IPS DF 4.7 (cell line): Measurements from ENCODE around the gene SMPD3.
A peak's percentile ranks its signal among the peaks of the same experiment; 100 is the strongest.
"Not testable (repeated sequence)": the region's sequence is repeated elsewhere in the genome, so short reads cannot be mapped to it uniquely, and the experiment has no call there.

Experiments used
- DNase-seq: peaks from one replicate; pipeline ENCODE4 v3.0.0-alpha.2; 2013; ENCODE audit warnings: low spot score; ENCODE audit errors: extremely low read depth

Gene SMPD3

DNA sequence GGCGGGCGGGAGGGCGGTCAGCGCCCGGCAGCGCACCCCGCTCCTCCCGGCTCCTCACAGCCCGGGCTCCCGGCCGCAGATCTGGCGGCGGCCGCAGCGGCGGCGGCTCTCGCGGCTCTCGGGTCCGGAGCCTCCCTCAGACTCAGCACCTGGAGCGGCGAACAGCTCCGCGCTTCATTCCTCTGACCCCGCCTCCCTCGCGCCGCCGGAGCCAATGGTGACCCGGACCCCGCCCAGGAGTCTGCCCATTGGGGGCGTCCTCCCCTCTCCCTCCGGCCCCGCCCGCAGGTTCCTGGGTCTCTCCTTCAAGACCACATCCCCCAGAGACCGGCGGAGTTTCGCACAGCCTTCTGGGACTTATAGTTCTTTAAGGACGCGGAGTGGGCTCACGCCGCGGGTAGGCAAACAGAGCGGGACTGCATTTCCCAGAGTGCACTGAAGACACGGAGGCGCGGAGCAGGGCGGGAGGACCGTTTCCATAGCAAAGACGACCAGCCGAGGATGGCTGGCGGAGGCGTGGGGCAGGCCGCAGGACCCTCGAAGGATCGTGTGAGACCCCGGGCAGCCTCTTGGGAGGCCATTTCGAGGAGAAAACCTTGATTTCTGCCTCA is at the start of gene SMPD3:
SMPD3 (minus strand) TSS at position 149 of the 611 bp plus-strand sequence. CDS start 76,327 bp downstream, outside the sequence.
- DNase-seq: peak; percentile 92

DNA sequence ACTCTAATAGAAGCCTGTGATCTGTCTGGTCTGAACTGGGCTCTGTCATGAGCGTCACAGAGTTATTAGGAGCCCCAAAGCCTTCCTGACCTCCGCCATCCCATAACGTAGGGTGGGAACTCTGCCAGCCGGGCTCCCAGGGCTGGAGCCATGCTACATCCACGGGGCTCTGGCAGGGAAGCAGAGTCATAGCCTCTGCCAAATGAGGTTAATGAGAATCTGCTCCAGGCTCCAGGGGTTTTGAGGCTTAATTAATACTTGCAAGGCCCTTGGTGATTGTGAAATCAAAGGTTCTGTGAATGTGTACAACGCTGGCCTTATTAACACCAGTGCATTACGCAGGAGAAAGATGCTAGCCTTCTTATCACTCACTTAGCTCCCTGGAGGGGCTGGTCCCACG is 48.4 kb upstream of the SMPD3 start:
- DNase-seq: no peak

DNA sequence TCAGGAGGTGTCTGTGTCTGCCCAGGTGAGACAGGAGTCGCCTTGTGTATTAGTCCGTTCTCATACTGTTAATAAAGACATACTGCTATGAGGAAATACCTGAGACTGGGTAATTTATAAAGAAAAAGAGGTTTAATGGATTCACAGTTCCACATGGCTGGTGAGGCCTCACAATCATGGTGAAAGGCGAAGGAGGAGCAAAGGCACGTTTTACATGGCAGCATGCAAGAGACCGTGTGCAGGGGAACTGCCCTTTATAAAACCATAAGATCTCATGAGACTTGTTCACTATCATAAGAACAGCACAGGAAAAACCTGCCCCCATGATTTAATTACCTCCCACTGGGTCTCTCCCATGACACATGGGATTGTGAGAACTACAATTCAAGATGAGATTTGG is 46.0 kb upstream of the SMPD3 start:
- DNase-seq: not testable (repeated sequence)

DNA sequence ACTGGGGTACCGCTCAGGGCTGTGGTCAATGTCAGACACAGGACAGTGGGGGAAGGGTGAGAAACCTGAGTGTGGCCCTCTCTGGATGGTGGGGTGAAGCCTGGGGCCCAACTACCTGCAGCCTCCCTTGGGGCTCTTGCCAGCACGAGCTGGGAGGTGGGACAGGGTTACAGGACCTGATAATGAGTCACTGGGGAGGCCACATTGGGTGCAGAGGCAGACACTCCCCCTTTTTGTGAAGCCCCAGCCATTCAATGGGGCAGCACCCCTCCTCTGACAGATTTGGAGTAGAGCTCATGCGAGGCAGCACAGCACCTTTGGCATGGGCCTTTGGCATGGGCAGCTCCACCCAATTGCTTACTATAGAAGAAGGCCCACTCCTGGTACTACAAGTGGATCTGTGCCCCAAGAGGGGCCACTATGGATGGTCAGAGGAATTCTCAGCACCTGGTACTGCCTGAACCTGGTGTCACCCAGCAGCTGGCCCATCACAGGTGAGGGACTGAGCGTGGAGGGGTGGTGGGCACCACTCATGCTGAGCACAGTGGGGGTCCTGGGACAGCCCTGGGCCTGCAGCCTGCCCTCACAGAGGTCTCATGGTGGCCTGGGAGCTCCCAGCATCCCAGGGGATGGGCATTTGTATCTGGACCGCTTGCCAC is 45.2 kb upstream of the SMPD3 start:
- no peak for DNase-seq

DNA sequence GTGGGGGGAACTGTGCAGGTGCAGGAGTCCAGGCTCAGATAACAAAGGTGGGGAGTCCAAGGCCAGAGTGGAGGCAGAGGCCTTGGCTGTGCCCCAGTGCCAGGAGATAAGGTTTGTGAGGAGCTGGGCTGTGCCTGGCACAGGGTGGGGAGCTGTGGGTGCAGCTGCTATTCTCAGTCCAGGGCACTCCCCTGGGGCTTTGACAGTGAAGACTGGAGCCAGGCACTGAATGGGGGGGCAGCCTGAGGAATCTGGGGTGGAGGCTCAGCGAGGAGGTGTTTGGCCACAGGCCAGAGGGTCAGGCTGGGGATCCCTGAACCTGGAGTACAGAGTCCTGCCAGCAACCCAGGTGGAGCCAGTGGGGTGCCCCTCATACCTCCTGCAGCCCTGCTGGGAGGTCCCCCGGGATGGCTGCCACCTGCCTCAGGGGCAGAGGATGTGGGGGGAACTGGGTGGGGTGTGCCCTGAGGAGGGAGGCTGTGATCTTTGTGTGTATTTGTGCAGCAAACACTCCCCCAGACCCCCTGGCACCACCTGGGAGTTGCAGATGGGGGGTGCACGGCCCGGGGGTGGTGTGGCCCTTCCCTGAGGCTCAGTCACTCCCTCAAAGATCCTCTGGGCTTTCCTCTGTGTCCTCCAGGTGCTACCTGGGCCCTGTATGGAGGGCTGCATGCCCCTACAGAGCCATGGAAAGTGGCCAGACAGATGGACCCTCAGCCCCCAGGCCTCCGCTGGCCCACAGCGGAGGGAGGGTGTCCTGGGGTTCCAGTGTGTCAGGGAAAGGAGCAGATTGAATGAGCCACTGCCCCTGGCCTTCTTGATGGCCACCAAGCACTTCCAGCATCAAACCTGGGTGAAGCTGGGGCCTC is 44.5 kb upstream of the SMPD3 start:
- no peak for DNase-seq

DNA sequence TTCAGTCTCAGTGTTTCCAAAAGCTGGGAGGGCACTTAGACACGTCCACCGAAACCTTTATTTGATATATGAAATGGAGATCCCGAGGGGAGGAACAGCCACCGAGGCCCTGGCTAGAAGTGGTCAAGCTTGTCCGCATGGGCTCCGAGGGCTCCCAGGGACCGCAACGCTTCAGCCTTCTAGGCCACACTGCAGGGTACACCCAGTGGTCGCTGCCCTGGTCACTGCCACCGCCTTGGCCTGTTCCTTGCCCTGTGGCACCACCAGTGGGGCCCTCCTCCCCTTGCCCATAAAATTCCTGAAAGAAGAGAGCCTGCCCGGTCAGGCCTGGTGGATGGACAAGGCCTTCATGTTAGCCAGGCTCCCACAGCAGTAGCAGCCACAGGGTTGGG is 43.8 kb upstream of the SMPD3 start:
- no peak for DNase-seq

DNA sequence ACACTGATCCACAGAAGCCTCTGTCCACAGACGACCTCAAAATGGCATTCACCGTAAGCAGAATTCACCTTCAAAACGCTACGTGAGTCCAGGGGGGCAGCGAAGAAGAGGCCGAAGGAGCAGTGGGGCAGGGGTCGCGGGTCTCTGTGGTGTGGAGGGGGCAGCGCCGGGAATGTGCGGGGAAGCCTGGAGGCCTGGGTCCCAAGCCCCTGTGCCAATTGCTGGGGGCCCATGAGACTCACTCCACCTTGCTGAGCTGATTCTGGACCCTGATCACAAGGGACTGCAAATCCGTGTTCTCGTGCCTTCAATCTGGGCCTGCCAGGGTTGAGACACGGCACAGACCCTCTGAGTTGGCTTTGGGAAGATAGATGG is 43.3 kb upstream of the SMPD3 start:
- DNase-seq: no peak

DNA sequence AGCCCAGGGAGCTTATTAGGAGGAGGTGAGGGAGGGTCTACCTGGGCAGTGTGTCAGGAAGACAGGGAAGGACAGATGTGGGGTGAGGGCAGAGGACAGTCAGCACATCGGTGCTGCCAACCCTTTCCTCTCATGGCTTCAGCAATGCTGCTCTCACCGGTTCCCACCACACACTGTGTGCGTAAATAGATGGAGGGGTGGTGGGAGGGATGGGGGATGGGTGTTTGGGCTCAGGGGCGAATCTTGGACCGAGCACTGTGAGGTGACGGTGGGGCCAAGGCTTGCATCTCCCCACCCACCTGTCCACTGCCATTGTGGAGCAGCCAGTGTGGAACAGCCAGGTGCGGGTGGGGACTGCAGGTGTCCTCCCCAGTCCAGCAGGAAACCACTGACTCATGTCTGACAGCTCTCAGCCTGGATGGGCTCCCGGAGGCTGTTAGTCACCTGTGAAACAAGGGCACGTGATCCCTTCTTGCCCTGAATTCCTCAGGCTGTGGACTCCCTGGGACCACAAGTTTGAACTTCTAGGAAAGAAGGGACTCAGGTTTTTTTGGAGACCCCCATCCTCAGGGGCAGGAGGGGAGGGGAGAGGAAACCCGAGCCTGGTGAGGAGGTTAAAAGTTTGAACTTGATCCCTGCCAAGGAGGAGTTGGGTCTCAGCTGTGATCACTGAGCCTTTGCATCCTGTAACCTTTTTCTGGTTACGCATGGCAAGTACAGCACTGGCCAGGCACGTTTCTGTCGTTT is 42.7 kb upstream of the SMPD3 start:
- DNase-seq: no peak

DNA sequence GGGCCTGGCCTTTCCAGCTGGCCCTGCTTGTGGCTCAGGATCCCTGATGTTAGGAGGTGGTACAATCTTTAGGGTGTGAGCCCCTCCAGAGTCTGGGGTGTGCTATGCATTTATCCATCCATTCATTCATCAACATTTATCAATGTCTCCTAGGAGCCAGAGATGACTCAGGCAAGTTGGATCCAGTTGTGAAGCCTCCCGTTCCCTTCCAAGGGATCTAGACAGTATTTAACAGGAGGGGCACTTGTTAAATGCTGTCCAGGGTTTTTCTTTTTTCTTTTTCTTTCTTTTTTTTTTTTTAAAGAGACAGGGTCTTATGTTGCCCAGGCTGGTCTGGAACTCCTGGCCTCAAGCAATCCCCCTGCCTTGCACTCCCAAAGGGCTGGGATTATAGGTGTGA is 42.0 kb upstream of the SMPD3 start:
- DNase-seq: no peak

DNA sequence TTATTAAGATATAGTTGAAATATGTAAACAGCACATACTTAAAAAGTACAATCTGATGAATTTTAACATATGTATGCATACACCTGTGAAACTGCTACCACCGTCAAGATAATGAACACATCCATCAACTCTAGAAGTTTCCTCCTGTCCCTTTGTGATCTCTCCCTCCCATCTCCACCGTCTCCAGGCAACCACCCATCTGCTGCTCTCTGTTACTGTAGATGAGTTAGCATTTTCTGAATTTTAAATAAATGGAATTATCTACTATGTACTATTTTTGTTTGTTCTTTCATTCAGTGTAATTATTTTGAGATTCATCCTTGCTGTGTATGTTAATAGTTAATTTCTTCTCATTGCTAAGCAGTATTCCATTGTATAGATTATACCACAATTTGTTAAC is 40.2 kb upstream of the SMPD3 start:
- DNase-seq: no peak

DNA sequence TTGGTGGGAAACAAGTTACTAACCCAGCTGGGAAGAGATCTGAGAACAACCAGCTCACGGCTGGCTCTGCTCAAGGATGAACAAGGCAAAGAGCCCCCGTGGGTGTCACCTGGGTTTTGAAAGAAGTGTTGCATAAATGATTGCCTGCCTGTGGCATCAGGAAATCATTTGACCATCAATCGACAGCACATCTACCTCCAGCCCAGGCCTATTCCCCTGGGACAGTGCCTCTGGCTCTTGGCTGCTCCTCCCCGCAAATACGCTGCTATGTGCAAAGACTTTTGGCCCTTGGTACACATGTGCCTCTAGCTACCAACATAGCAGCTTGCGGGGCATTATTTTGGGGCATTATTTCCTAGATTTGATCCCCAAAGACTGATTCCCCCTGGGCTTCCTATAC is 39.4 kb upstream of the SMPD3 start:
- no peak for DNase-seq

DNA sequence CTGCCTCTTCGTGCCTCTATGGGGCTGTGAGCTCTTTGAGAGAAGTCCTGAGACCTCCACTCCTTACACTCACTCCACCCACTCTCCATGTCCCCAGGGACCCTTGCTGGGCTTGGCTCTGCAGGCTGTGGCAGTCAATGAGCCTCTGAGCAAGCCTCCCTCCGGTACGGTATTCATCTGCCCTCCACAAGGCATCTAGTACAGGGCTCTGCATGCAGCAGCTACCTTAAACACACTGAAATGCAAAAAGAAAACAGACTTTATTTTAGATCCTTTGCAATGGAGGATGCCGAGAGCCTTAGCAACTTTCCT is 38.9 kb upstream of the SMPD3 start:
- no peak for DNase-seq

DNA sequence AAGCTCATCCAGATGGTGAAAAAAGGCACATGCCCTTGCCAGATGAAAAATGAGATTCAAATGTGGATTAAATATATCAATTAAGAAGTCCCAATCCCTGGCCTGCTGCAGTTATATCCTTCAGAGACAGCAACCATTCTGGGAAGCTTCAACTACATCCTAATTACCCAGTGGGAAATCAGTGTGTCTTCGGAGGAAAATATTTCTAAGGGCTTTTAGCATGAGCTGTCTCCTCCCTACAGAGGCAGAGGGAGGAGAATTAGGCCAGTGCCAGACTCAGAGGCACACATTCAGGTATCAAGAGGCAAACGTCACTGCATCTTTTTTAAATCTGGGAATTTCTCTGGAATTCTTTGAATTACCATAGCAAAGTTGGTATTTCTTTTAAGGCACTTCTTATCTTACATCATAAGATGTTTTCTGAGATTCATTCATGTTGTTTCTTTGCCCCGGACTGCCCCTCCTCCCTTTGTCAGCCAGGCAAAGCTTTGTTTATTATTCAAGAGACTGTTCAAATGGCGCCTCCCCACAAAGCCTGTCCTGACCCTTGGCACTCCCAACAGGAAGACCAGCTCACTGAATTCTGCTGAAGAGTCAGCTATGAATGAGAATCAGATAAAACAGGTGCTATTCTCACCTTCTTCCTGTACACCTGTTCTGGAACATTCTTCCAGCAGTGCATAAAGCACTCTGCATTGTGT is 38.3 kb upstream of the SMPD3 start:
- DNase-seq: no peak

DNA sequence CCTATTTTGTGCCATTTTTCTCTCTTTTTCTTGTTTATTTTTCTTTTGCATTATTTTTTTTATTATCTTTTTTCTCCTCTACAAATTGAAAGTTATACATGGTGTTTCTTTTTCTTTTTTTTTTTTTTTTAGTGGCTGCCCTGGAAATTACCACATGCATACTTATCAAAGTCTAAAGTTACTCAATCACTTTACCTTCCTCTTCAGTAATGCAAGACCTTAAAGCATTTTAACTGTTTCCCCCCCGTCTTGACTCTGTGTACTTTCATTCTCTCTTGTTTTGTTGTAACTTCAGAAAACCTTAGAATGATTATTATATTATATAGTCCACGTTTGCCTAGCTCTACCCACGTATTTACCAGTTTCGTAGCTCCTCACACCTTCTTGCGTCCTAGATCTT is 33.3 kb upstream of the SMPD3 start:
- no peak for DNase-seq

DNA sequence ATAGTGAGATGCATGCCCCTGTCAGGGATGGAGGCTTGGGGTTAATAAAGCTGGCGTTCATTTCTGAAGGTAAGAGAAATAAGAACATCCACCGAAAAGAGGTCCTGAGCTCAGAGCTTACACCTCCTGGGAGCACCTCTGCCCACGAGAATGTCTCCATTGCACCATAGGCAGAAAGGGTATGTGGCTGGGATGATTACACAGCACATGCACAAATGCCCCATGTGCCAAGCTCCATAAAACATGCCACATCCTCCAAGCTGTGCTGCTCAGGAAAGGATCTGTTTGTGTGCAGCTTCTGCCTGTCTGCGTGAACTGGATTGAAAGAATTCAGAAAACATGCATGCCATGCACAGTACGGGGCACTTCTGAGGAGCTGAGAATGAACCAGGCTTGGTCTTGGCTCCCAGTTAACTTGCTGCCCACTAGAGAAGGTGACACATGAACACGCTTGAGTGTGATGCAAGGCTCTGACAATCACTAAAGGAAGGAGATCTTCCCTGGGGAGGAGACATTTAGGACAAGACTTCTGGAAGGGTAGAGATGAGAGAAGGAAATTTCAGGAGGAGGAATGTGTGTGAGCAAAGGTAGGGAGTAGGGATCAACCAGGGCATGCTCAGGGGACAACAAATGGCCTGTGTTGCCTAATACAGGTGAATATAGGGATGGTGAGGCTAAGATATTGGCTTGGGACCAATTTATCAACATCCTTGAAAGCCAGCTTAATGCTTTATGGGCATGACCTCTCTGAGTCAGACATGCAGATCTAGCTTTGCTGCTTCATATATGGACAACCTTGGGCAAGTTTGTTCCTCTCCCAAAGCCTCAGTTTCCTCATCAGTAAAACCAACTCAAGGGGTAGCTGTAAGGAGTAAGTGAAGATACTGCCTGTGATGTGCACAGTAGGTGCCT is 32.0 kb upstream of the SMPD3 start:
- DNase-seq: no peak

DNA sequence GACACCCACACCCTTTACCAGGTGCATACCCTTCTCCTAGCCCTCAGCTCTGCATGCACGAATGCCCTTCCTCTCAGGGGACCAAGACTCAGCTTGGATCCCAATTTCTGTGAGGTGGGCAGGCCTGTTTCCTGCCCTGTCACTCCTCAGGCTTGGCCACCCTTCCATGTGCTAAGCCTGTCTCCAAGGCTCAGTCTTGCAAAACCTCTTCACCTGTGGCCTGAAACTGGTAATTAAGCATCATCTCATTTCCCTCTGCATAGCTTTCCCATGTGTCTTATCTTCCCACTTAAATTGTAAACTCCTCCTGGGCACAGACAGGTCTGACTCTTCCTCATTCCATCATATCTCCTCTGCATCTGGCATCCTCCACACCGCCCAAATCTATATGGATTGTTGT is 31.0 kb upstream of the SMPD3 start:
- no peak for DNase-seq

DNA sequence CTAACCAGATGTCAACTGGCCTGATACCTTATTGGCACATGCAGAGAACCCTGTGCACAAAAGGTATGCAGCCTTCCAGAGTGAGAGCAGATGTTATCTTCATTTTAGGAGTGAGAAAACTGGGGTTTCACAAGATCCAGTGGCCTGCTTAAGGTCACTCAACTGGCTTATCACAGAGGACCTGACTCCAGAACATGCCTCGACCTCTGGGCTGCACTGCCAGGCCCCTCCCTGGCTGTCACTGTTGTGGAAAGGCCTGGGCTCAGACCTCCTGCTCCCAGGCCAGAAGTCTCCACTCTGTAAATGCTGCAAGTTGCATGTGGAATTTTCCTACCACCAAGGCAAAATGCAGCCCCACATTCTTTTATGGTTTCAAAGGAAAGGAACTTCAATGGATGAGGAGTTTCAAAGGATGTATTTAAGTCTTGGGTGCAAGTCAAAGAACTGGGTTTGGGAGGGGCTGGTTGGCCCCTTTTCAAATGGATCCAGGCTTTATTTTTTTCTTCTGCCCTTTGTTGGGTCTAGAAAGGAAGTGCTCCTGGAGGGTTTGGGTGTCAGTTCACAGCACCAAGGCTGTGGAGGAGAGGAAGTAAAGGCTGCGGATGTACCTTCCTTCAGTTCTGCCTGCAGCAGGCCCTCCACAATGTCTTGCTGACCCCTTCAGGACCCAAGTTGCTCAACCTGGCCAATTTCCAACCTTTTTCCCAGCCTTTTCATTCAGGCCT is 30.4 kb upstream of the SMPD3 start:
- no peak for DNase-seq

DNA sequence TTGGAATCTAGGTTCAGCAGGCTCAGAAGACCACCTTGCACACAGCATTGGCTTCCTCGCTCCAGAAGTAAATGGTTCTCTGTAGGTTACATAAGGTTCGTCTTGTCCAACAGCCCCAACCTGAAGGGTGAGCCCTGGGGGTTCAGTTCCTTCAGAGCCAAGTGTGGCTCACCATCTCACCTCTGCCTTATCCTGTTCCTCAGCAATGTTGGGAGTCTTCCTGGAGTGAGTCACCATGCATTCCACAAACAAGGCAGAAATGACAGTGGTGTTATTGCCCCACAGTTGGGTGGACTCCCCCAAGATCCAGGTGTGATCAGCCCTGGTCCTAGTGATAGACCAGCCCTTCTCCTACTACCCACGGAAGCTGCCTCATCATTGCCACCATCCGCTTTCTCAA is 26.8 kb upstream of the SMPD3 start:
- no peak for DNase-seq

DNA sequence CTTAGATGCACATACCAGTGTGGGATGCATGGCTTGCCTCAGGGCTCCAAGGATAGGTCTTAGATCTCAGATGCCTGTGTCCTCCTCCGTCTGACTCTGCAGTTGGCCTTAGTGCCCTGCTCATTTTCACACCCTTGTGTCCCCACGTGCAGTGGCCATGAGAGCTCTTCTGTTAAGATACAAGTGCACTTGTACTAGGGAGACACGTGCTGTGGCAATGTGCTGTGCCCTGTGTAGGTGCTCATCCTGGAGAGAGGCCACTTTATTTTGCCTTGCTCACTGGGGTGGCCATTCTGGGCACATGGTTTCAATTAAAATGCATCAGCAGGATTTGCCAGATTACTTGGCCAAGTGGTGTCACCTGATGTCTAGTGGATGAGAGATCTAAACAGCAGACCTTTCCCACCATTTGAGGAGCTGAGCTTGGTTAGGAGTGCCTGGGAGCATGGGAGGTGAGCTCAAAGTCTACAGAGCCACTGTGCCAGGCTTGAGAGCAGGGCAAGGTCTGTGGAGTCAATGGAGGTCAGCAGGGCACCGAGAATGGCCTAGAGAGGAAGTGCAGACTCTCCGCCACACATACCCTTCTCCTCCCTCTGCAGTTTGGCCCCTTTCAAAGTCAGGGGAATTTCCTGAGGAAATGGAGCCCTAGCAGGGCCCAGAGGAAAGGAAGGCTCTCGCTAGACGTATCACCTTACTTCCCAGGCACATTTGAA is 25.2 kb upstream of the SMPD3 start:
- DNase-seq: no peak
